ENCODE results near the gene KCNJ5. TPM values are rescaled to one million over a fixed set of nuclear protein-coding genes. Genes with fewer than 3 reads are reported as not detected.
"Not testable (repeated sequence)": the region's sequence is repeated elsewhere in the genome, so short reads cannot be mapped to it uniquely, and the experiment has no call there.

KCNJ5 gene
- polyA plus RNA-seq, 2 of the 4 experiments (the other 2 are of a cell fraction): 0.04 TPM; not detected in 1

DNA sequence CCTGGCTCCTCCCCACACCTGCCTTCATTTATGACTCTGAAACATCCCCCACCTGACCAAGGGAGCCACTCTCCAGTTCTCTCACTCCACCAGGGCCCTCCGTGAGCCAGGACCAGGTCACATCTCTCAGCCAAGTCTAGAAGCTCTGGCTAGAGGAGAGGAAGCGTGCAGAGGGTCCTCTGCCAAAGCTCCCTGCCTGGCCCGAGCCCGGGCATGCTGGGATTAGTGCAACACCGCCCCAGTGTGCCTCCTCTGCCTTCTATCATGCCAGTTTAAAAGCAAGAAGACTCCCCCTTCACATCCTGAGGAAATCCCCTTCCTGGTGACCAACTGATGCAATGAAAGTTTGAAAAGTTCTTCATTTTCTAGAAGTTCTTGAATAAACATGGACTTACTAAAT, 28.1 kb downstream of the KCNJ5 start (continued):
- TF ChIP-seq POLR2AphosphoS2 (conservative IDR thresholded peaks at IDR 0.05; ENCODE audit: low read length): no peak
- no peak for TF ChIP-seq HOXB5 (CRISPR knock-in tag; IDR thresholded peaks at IDR 0.05)
- TF ChIP-seq, protein P1, sequence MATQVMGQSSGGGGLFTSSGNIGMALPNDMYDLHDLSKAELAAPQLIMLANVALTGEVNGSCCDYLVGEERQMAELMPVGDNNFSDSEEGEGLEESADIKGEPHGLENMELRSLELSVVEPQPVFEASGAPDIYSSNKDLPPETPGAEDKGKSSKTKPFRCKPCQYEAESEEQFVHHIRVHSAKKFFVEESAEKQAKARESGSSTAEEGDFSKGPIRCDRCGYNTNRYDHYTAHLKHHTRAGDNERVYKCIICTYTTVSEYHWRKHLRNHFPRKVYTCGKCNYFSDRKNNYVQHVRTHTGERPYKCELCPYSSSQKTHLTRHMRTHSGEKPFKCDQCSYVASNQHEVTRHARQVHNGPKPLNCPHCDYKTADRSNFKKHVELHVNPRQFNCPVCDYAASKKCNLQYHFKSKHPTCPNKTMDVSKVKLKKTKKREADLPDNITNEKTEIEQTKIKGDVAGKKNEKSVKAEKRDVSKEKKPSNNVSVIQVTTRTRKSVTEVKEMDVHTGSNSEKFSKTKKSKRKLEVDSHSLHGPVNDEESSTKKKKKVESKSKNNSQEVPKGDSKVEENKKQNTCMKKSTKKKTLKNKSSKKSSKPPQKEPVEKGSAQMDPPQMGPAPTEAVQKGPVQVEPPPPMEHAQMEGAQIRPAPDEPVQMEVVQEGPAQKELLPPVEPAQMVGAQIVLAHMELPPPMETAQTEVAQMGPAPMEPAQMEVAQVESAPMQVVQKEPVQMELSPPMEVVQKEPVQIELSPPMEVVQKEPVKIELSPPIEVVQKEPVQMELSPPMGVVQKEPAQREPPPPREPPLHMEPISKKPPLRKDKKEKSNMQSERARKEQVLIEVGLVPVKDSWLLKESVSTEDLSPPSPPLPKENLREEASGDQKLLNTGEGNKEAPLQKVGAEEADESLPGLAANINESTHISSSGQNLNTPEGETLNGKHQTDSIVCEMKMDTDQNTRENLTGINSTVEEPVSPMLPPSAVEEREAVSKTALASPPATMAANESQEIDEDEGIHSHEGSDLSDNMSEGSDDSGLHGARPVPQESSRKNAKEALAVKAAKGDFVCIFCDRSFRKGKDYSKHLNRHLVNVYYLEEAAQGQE (IDR thresholded peaks at IDR 0.05): no peak

- H3K4me1 ChIP-seq; ATAC-seq; H3K9me3 ChIP-seq; H3K4me2 ChIP-seq; H3K4me3 ChIP-seq; DNase-seq (ENCODE audit: low read depth in 1 of 2, low spot score in 1 of 2); FAIRE-seq; H3K27ac ChIP-seq: not testable (repeated sequence)
- WGBS (ENCODE audit: missing lambda C conversion rate): 53% methylated on average over 4 of the region's 7 CpGs
- POLR2A ChIA-PET: interaction anchor here (0.5 kb wide), 1 partner anchor 1348 kb away, joined by 3 read pairs; no protein-coding TSS in a partner anchor
- CTCF ChIA-PET: interaction anchor here (4.5 kb wide), 1 partner anchor 35 kb away, joined by 25 read pairs; no protein-coding TSS in a partner anchor
Observed at GRCh38 chr11:128919635-128920034, 28.5 kb downstream of the KCNJ5 start.

DNA sequence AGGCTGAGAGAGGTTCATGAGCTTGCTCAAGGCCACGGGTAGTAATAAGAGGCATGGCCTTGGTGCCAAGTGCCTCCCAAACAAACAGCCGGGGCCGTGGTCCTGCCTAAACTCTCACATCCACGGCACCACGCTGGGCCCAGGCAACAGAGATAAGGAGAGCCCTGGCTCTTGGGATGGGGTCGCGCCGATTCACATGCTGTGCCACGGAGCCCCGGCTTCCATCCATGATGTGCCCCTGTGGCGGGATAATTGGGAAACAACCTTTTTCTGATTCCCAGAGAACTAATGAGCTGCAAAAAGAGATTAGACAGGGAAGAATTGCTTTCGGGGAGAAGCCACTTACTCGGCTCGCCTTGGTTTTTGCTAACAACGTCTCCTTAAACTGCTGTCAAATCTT, 29.5 kb downstream of the KCNJ5 start:
- Histone ChIP-seq H3K4me1 (no peaks in the 10 kb centered on the region), H3K4me2 (no peak overlapping the region), H3K27ac (no peak overlapping the region), H3K4me3 (no peak overlapping the region), H3K9me3 (no peaks in the 10 kb centered on the region)
- ATAC-seq (no peak), DNase-seq (ENCODE audit: low read depth in 1 of 2, low spot score in 1 of 2) (no peak), FAIRE-seq (no peak)
- 63% methylated on average over 12 of the region's 15 CpGs for WGBS (ENCODE audit: missing lambda C conversion rate)
- ChIA-PET POLR2A (no interaction called here), CTCF (interaction anchor here (4.5 kb wide), 1 partner anchor 36 kb away, joined by 25 read pairs; no protein-coding TSS in a partner anchor)
- TF ChIP-seq CEBPB (IDR thresholded peaks at IDR 0.05) (no peak), RNF2 (IDR thresholded peaks at IDR 0.05; ENCODE audit: borderline replicate concordance, low read depth) (no peak), RAD21 (conservative IDR thresholded peaks at IDR 0.05 in 1 of 2, IDR thresholded peaks at IDR 0.05 in 1 of 2) (no peak), FOSL2 (IDR thresholded peaks at IDR 0.05) (no peak), FOSL2 (CRISPR knock-in tag; IDR thresholded peaks at IDR 0.05) (no peak), JUNB (IDR thresholded peaks at IDR 0.05) (no peak), RCOR1 (IDR thresholded peaks at IDR 0.05; ENCODE audit: low read depth, low read length) (no peak), KDM5A (IDR thresholded peaks at IDR 0.05) (no peak)
- TF ChIP-seq, protein P2, sequence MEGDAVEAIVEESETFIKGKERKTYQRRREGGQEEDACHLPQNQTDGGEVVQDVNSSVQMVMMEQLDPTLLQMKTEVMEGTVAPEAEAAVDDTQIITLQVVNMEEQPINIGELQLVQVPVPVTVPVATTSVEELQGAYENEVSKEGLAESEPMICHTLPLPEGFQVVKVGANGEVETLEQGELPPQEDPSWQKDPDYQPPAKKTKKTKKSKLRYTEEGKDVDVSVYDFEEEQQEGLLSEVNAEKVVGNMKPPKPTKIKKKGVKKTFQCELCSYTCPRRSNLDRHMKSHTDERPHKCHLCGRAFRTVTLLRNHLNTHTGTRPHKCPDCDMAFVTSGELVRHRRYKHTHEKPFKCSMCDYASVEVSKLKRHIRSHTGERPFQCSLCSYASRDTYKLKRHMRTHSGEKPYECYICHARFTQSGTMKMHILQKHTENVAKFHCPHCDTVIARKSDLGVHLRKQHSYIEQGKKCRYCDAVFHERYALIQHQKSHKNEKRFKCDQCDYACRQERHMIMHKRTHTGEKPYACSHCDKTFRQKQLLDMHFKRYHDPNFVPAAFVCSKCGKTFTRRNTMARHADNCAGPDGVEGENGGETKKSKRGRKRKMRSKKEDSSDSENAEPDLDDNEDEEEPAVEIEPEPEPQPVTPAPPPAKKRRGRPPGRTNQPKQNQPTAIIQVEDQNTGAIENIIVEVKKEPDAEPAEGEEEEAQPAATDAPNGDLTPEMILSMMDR (IDR thresholded peaks at IDR 0.05): no peak

GRCh38 chr11:128921793-128922192, 30.6 kb downstream of the KCNJ5 start:
- Histone ChIP-seq H3K4me2 (no peak overlapping the region), H3K4me1 (no peaks in the 10 kb centered on the region), H3K9me3 (no peaks in the 10 kb centered on the region), H3K27ac (no peak overlapping the region), H3K4me3 (no peak overlapping the region)
- no peak for ATAC-seq
- POLR2A ChIA-PET: no interaction called here
- CTCF ChIA-PET: interaction anchor here (4.5 kb wide), 1 partner anchor 37 kb away, joined by 25 read pairs; no protein-coding TSS in a partner anchor
- FAIRE-seq: no peak
- no peak for DNase-seq (ENCODE audit: low read depth in 1 of 2, low spot score in 1 of 2)
- WGBS (ENCODE audit: missing lambda C conversion rate): 87% methylated on average over 4 of the region's 4 CpGs
- TF ChIP-seq BHLHE40 (IDR thresholded peaks at IDR 0.05; ENCODE audit: low read depth, low read length): no peak
- TF ChIP-seq, protein P2 (IDR thresholded peaks at IDR 0.05): no peak
- TF ChIP-seq RNF2 (IDR thresholded peaks at IDR 0.05; ENCODE audit: borderline replicate concordance, low read depth): no peak
- no peak for TF ChIP-seq HOXB5 (CRISPR knock-in tag; IDR thresholded peaks at IDR 0.05)
- TF ChIP-seq FOSB (CRISPR knock-in tag; IDR thresholded peaks at IDR 0.05): no peak
- TF ChIP-seq, protein P3, sequence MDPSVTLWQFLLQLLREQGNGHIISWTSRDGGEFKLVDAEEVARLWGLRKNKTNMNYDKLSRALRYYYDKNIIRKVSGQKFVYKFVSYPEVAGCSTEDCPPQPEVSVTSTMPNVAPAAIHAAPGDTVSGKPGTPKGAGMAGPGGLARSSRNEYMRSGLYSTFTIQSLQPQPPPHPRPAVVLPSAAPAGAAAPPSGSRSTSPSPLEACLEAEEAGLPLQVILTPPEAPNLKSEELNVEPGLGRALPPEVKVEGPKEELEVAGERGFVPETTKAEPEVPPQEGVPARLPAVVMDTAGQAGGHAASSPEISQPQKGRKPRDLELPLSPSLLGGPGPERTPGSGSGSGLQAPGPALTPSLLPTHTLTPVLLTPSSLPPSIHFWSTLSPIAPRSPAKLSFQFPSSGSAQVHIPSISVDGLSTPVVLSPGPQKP (IDR thresholded peaks at IDR 0.05; ENCODE audit: low read depth, low read length): no peak
- no peak for TF ChIP-seq RAD21 (conservative IDR thresholded peaks at IDR 0.05 in 1 of 2, IDR thresholded peaks at IDR 0.05 in 1 of 2)
- no peak for TF ChIP-seq HEYL (CRISPR knock-in tag; IDR thresholded peaks at IDR 0.05)
- no peak for TF ChIP-seq CBX2 (IDR thresholded peaks at IDR 0.05; ENCODE audit: borderline replicate concordance, low read depth)
- TF ChIP-seq, protein P1 (IDR thresholded peaks at IDR 0.05): no peak
- no peak for TF ChIP-seq POLR2AphosphoS2 (conservative IDR thresholded peaks at IDR 0.05; ENCODE audit: low read length)

Data from A549 (cell line).